ENCODE data around the gene PDE4B. TPM values are rescaled to one million over a fixed set of nuclear protein-coding genes. Genes with fewer than 3 reads are reported as not detected.

Gene PDE4B
- total and polyA plus RNA-seq, 12 donors = 2.0 to 63.2 (median 15.3) TPM

DNA sequence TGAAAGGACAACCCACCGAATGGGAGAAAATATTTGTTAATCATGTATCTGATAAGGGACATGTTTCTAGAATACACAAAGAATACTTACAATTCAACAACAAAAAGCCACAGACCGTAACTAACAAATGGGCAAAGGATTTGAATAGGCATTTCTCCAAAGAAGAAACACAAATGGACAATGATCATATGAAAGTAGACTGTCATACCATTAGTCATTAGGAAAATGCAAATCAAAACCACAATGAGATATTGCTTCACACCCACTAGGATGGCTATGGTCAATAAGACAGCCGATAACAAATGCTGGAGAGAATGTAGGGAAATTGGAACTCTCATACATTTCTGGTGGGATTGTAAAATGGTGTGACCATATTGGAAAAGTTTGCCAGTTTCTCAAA, 374.1 kb downstream of the PDE4B start:
- TF ChIP-seq, protein P1, sequence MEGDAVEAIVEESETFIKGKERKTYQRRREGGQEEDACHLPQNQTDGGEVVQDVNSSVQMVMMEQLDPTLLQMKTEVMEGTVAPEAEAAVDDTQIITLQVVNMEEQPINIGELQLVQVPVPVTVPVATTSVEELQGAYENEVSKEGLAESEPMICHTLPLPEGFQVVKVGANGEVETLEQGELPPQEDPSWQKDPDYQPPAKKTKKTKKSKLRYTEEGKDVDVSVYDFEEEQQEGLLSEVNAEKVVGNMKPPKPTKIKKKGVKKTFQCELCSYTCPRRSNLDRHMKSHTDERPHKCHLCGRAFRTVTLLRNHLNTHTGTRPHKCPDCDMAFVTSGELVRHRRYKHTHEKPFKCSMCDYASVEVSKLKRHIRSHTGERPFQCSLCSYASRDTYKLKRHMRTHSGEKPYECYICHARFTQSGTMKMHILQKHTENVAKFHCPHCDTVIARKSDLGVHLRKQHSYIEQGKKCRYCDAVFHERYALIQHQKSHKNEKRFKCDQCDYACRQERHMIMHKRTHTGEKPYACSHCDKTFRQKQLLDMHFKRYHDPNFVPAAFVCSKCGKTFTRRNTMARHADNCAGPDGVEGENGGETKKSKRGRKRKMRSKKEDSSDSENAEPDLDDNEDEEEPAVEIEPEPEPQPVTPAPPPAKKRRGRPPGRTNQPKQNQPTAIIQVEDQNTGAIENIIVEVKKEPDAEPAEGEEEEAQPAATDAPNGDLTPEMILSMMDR (IDR thresholded peaks at IDR 0.05) = no peak
- Histone ChIP-seq H3K27me3 (peaks cover 0 to 12% (median 0%) of the 10 kb centered on the region in 7 donors), H3K27ac (no peak overlapping the region), H3K4me1 (no peaks in the 10 kb centered on the region), H3K4me3 (no peak overlapping the region), H3K9me3 (no peaks in the 10 kb centered on the region), H3K36me3 (no peaks in the 10 kb centered on the region)
- ATAC-seq = no peak
- intact Hi-C loops (cut with DNase I) = no loop called here
- no peak for DNase-seq
- 85 to 94% methylated on average over 3 of the region's 3 CpGs for WGBS, 2 donors

DNA sequence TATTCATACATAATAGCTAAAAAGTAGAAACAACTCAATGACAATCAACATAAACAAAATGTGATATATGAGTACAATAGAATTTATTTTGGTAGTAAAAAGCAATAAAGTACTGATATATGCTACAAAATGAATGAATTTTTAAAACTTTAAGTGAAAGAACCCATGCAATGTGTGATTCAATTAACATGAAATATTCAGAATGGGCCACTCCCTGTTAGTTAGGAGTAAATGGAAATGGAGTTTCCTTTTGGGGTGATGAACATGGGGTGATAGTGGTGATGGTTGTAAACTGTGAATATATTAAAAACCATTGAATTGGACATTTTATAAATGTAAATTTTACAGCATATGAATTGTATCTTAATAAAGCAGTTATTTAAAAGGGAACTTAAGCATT, 374.6 kb downstream of the PDE4B start:
- no peaks in the 10 kb centered on the region for H3K9me3 ChIP-seq
- DNase-seq = no peak
- no peaks in the 10 kb centered on the region for H3K36me3 ChIP-seq
- TF ChIP-seq, protein P1 (IDR thresholded peaks at IDR 0.05) = no peak
- intact Hi-C loops (cut with DNase I) = no loop called here
- H3K27me3 ChIP-seq = peaks cover 0 to 10% (median 0%) of the 10 kb centered on the region in 7 donors
- no peak for ATAC-seq
- no peak overlapping the region for H3K4me3 ChIP-seq
- no peak overlapping the region for H3K27ac ChIP-seq
- no peaks in the 10 kb centered on the region for H3K4me1 ChIP-seq

DNA sequence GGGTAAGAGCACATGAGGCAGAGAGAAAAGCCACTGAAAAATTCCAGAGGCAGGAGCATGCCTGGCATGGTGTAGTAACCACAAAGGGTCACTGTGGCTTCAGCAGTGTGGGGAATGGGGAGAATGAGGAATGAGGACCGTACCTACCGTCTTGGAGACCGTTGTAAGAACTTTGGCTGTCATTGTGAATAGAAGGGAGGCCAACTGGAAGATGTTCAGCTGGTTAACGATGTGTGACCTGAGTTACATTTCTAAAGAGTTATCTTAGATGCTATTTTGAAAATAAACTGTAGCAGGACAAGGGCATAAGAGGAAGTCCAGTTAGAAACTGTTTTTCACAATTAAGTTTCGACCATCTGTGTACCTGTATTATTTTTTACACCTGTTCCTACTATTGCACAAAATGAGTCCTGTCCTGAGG, 375.8 kb downstream of the PDE4B start:
- ATAC-seq = no peak

DNA sequence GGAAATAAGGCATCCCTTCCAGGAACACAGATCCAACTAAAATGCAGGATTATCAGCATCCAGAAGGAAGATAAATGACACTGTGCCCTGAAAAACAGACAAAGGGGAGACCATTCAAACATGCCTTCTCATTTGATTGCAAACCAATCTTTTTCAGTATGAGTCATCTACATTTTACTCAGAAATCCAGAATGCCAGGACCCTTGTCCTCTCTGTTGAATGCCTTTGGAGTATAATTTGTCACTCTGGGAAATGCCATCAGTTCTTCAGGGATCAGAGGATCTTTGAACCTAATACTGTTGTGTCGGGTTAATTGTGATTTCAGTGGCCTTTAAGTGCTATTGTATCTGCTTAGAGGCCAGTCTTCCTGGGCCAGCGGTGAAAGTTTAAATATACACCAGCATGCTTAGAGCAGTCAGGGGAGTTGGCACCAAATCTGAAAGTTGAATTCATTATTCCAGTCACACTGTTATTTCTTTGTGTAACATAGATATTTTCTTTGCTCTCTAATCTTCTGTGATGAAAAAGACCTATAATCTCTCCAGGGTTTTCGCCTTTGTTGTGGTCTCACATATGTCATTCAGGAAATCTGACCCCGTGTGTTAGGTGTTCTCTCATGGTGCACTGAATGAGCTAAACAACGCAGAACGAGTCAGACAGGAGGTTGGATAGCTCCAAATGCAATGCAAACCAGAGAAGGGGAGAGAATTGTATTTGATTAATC, 376.4 kb downstream of the PDE4B start:
- no peaks in the 10 kb centered on the region for H3K4me1 ChIP-seq
- intact Hi-C loops (cut with DNase I) = no loop called here
- WGBS, 2 donors = 36 to 42% methylated on average over 6 of the region's 6 CpGs
- DNase-seq (no peak), ATAC-seq (no peak)
- no peak overlapping the region for H3K4me3 ChIP-seq
- no peaks in the 10 kb centered on the region for H3K9me3 ChIP-seq
- TF ChIP-seq, protein P1 (IDR thresholded peaks at IDR 0.05) = no peak
- H3K27ac ChIP-seq = no peak overlapping the region
- H3K36me3 ChIP-seq = no peaks in the 10 kb centered on the region
- peaks cover 0 to 3% (median 0%) of the 10 kb centered on the region in 7 donors for H3K27me3 ChIP-seq

More for the DNA sequence above, 375.8 kb downstream of the PDE4B start:
- intact Hi-C loops (cut with DNase I) = no loop called here
- 64 to 72% methylated on average over 5 of the region's 5 CpGs for WGBS, 2 donors
- H3K27ac ChIP-seq = no peak overlapping the region
- TF ChIP-seq, protein P1 (IDR thresholded peaks at IDR 0.05) = no peak
- H3K9me3 ChIP-seq = no peaks in the 10 kb centered on the region
- H3K27me3 ChIP-seq = peaks cover 0 to 7% (median 0%) of the 10 kb centered on the region in 7 donors
- H3K4me1 ChIP-seq = no peaks in the 10 kb centered on the region
- no peak for DNase-seq
- H3K4me3 ChIP-seq = no peak overlapping the region
- no peaks in the 10 kb centered on the region for H3K36me3 ChIP-seq
